ENCODE data around the gene MEIOB.
"Not testable (repeated sequence)": the region's sequence is repeated elsewhere in the genome, so short reads cannot be mapped to it uniquely, and the experiment has no call there.

MEIOB gene

GRCh38 chr16:1810536-1810935 is 61.4 kb downstream of the MEIOB start:
- no peak for DNase-seq (ENCODE audit: low spot score)

GRCh38 chr16:1810106-1810505 is 61.9 kb downstream of the MEIOB start:
- DNase-seq (ENCODE audit: low spot score) = no peak

- DNase-seq (ENCODE audit: low spot score) = no peak
These were observed 62.6 kb downstream of the MEIOB start for GRCh38 chr16:1809281-1809801.

GRCh38 chr16:1808691-1809090 is 63.3 kb downstream of the MEIOB start:
- no peak for DNase-seq (ENCODE audit: low spot score)

- DNase-seq (ENCODE audit: low spot score) = no peak
These were observed 64.3 kb downstream of the MEIOB start for GRCh38 chr16:1807626-1808025.

- no peak for DNase-seq (ENCODE audit: low spot score)
These were observed 71.3 kb downstream of the MEIOB start for GRCh38 chr16:1800701-1801100.

- DNase-seq (ENCODE audit: low spot score) = not testable (repeated sequence)
These were observed 72.7 kb downstream of the MEIOB start for GRCh38 chr16:1799263-1799662.

- no peak for DNase-seq (ENCODE audit: low spot score)
These were observed 76.9 kb downstream of the MEIOB start for GRCh38 chr16:1794908-1795666.

- no peak for DNase-seq (ENCODE audit: low spot score)
These were observed 77.6 kb downstream of the MEIOB start for GRCh38 chr16:1794221-1794871.

- no peak for DNase-seq (ENCODE audit: low spot score)
These were observed 78.3 kb downstream of the MEIOB start, which contains the start of gene IGFALS for GRCh38 chr16:1793578-1794220. Gene IGFALS, minus strand, starts transcription at chr16:1793705. Its CDS starts 53 bp downstream, at chr16:1793652.

- no peak for DNase-seq (ENCODE audit: low spot score)
These were observed 79.0 kb downstream of the MEIOB start for GRCh38 chr16:1792836-1793577.

- no peak for DNase-seq (ENCODE audit: low spot score)
These were observed 79.8 kb downstream of the MEIOB start for GRCh38 chr16:1791943-1792812.

GRCh38 chr16:1791256-1791942 is 80.6 kb downstream of the MEIOB start:
- DNase-seq (ENCODE audit: low spot score) = no peak

- no peak for DNase-seq (ENCODE audit: low spot score)
These were observed 81.2 kb downstream of the MEIOB start for GRCh38 chr16:1790611-1791255.

- no peak for DNase-seq (ENCODE audit: low spot score)
These were observed 81.7 kb downstream of the MEIOB start for GRCh38 chr16:1790261-1790610.

GRCh38 chr16:1789643-1790045 is 82.3 kb downstream of the MEIOB start:
- DNase-seq (ENCODE audit: low spot score) = no peak

GRCh38 chr16:1788708-1789100 is 83.3 kb downstream of the MEIOB start:
- DNase-seq (ENCODE audit: low spot score) = no peak

- no peak for DNase-seq (ENCODE audit: low spot score)
These were observed 83.8 kb downstream of the MEIOB start for GRCh38 chr16:1788095-1788707.

- DNase-seq (ENCODE audit: low spot score) = no peak
These were observed 84.5 kb downstream of the MEIOB start for GRCh38 chr16:1787322-1788094.
